22Rv1 (cell line): ENCODE results near the gene LRRC70.

Source experiments
- ZFX ChIP-seq: fragments of 450-650 bp; IDR thresholded peaks from 2 replicates; pipeline ENCODE4 v1.6.1; 2017; ENCODE audit warnings: antibody characterized with exemption, borderline replicate concordance
- TF ChIP-seq, protein P1 (sequence below): fragments of 450-650 bp; IDR thresholded peaks from 2 replicates; pipeline ENCODE4 v1.5.1; 2017; ENCODE audit warnings: mild to moderate bottlenecking

DNA sequence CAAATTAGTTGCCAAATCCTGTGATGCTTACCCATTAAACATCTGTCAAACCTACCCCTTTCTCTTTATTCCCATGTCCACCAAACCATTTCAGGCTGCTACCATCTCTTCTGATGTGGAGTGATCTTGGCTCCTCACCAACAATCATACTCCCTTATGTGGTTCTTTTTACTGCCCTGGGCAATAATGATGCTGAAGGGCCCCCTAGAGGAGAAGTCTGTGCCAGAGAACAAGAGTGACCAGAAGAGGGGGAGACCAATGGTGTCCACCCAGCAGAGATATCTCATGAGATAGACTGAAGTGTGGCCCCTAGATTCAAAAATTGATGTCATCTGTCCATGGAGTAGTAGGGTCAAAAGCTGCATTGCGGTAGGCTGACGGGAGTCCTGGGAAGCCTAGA is 10.9 kb downstream of the LRRC70 start:
- TF ChIP-seq, protein P1, sequence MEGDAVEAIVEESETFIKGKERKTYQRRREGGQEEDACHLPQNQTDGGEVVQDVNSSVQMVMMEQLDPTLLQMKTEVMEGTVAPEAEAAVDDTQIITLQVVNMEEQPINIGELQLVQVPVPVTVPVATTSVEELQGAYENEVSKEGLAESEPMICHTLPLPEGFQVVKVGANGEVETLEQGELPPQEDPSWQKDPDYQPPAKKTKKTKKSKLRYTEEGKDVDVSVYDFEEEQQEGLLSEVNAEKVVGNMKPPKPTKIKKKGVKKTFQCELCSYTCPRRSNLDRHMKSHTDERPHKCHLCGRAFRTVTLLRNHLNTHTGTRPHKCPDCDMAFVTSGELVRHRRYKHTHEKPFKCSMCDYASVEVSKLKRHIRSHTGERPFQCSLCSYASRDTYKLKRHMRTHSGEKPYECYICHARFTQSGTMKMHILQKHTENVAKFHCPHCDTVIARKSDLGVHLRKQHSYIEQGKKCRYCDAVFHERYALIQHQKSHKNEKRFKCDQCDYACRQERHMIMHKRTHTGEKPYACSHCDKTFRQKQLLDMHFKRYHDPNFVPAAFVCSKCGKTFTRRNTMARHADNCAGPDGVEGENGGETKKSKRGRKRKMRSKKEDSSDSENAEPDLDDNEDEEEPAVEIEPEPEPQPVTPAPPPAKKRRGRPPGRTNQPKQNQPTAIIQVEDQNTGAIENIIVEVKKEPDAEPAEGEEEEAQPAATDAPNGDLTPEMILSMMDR = no peak
- TF ChIP-seq ZFX = no peak
